HG03139 (cell line): ENCODE results near the gene SLC22A14.
"Not testable (repeated sequence)": the region's sequence is repeated elsewhere in the genome, so short reads cannot be mapped to it uniquely, and the experiment has no call there.

Source experiments
- ATAC-seq: cut with Tn5 transposase; IDR thresholded peaks from one replicate; pipeline ENCODE4 v1.9.1; 2021; ENCODE audit not compliant: unreplicated experiment

SLC22A14 gene

DNA sequence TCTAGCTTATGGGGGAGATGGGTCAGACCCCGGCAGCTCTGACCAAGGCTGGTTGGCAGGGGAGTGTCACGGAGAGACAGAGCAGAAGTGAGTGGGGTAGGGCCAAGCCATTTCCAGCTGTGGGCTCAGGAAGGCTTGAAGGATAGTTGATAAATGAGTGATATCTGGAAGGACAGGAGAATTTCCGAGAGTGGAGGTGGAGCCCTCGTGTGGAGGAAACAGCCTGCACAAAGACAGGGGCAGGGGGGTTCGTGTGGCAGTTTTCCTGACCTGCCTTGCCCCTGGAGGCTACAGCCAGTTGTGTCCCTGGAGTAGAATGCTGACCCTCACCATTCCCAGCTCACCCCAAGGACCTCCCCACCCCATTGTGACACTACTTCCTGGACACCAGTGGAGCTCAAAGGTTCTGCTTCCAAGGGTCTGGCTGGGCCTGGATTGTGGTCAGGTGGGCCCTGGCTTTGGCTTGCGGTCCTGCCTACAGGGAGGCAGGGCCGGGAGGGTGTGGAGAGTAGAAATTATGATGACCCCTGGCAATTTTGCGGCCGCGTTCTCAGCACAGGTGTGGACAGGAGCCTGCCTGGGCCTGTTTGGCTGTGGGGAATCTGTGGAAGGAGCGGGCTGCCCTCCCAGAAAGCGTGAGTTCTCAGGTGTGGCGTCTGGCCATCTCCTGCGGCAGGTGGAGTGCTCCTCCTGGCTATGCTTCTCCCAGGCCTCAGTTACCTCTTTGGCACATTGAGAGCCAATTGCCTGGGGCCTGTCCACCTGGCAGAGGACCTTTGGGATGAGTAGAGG, at the start of gene SLC22A14:
TSS of gene SLC22A14 (plus strand) at position 400 of the 792 bp plus-strand sequence. CDS start 23,733 bp downstream, outside the sequence.
- ATAC-seq, result no peak

- no peak for ATAC-seq
These were observed 49.4 kb upstream of the SLC22A14 start for GRCh38 chr3:38232701-38233100.

DNA sequence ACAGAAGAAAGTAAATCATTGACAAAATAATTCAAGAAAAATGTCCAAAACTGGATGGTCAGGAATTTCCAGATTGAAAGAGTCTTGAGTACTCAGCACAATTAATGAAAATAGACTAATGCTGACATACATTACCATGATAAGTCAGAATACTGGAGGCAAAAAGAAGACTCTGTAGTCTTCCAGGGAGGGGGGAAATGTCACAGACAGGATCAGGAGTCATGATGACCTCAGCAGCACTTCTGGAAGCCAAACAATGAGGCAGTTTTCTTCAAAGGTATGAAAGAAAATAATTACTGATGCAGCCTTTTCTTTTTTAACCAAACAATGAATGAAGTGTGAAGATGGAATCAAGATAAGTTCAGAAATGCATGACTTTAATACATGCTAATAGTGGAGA, 46.6 kb upstream of the SLC22A14 start:
- ATAC-seq, result no peak

- no peak for ATAC-seq
These were observed 43.6 kb upstream of the SLC22A14 start for GRCh38 chr3:38238416-38239008.

DNA sequence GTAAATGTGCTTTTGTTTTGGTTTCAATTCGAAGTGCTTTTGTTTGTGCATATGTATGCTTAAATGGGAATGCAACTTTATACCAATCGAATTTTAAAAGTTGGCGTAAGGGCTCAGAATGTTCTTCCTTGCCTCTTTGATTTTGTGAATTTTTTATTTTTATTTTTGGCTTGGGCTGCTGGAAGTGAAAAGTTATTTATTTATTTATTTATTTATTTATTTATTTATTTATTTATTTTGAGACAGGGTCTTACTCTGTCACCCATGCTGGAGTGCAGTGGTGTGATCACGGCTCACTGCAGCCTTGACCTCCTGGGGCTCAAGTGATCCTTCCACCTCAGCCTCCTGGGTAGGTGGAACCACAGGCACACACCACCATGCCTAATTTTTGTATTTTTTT, 39.3 kb upstream of the SLC22A14 start:
- not testable (repeated sequence) for ATAC-seq

- no peak for ATAC-seq
These were observed 36.2 kb upstream of the SLC22A14 start for GRCh38 chr3:38245930-38246329.

DNA sequence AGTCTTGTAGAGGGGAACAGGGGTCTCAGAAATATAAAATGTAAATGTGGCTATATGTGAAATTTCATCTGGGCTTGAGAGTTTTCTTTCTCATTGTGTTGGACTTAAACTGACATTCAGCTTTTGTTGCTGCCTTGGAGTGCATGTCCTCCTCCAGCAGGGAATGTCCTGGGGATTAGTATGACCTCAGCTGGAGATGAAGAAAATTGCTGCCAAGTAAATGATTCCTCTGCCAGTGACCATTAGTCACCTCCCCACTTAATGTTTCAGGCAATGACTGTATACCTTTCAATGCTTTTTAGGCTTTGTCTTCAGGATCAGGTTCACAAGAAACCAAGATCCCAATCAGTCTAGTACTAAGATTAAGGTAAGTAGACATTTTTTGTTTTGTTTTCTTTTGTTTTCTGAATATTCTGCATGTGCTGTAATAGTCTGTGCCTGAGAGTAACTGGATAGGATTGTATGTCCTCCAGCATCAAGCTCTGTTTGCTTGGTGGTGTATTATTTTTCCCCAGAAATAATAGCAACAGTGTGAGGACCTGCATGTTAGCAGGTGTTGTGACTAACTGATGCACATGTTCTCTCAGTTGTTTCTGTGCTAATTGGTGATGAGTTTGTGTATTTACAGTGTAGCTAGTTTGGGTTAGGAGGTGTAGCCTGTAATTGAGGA, 34.6 kb upstream of the SLC22A14 start:
- ATAC-seq, result no peak

DNA sequence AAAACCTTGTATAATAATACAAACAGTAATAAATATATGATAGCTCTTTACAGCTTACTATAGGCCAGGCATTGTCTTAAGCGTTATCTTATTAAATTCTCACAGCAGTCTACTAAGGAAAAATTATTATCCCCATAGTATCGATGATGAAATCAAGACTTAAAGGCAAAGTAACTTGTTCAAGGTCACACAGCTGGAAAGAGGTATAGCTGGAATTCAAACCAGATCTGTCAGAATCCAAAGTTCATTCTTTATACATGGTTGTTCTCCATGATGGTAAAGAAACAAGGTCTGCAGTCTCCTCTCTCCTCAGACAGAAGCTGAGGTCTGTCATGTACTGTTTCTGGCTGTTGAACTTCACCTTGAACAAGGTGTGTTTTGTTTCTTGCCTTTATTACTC, 31.9 kb upstream of the SLC22A14 start:
- ATAC-seq, result no peak

GRCh38 chr3:38251197-38251596, 30.9 kb upstream of the SLC22A14 start:
- ATAC-seq, result no peak

DNA sequence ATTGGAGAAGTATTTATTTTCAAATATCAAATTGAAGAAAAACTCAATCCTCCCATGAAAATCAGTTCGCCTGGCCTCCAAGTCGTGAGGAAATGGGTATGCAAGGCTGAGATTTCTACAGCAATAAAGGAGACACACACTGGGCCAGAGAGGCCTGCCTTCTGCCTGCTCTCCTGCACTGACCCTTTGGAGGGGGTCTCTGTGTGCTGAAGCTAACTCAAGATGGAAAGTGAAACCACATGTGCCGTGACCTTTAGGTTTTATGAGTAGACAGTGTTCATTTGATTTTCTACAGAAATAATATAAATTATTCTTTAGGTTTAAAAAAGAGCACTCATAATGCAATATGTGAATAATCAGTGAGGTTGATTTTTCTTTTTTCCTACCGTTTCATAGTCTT, 28.4 kb upstream of the SLC22A14 start:
- ATAC-seq, result no peak

GRCh38 chr3:38254872-38255271, 27.2 kb upstream of the SLC22A14 start:
- ATAC-seq, result no peak

- ATAC-seq, result no peak
These were observed 26.5 kb upstream of the SLC22A14 start for GRCh38 chr3:38255627-38256026.

DNA sequence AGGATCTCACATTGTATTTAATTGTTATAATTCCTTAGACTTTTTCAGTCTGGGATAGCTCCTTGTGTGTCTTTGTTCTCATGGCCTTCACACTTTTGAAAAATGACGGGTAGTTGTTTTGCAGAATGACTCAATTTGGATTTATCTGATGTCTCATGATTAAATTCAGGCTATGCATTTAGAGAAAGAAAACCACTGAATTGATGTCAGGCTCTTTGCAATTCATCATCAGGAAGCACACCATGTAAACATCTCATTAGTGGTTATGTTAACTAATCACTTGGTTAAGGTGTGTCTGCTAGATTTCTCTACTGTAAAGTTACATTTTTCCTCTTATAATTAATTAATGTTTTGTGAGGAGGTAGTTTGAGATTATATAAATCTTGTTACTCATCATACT, 24.5 kb upstream of the SLC22A14 start:
- no peak for ATAC-seq

- no peak for ATAC-seq
These were observed 21.6 kb upstream of the SLC22A14 start for GRCh38 chr3:38260474-38260873.

DNA sequence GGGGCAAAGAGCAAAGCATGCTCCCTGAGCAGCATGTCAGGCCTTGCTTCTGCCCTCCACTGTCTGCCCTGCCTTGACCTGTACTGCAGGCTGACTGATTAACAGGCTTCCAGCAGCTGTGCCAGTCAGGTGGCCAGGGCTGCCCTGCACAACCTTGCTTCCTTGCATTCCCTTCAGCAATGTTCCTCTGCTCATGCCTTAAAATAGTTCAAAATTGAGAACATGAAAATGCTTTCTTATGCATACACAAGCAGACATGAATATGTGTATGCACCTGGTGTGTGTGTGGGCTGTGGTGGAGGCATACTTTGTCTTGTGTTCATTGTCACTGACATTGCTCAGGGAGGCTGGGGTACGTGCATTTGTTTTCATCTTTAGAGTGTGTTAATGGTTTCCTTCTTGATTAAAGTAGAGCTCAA, 17.7 kb upstream of the SLC22A14 start:
- ATAC-seq, result no peak

DNA sequence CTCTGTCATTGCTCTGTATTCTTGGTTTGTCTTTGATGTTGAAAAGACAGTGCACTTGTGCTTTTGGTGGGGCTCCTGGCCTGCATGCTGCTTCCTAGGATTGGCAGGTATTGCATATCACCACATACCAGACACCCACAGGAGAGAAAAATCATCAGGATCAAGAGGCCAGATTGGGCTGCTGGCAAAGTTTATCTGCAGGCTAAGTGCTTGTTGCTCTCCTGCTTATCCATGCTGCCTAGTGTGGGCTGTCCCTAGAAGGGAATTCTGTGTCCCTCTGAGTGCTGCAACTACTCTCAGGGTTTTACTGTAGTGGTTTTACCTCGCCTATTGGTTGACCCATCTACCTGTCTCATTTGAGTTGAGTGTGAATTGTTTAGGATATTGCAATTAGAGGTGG, 17.3 kb upstream of the SLC22A14 start:
- no peak for ATAC-seq

GRCh38 chr3:38265604-38266307, 16.3 kb upstream of the SLC22A14 start, which contains the start of gene SLC22A13:
SLC22A13 (plus strand) TSS chr3:38265812; CDS start chr3:38265861, 49 bp downstream.
- ATAC-seq, result no peak

- ATAC-seq, result no peak
These were observed 15.3 kb upstream of the SLC22A14 start for GRCh38 chr3:38266810-38267209.

GRCh38 chr3:38267662-38268061, 14.4 kb upstream of the SLC22A14 start:
- ATAC-seq, result no peak

DNA sequence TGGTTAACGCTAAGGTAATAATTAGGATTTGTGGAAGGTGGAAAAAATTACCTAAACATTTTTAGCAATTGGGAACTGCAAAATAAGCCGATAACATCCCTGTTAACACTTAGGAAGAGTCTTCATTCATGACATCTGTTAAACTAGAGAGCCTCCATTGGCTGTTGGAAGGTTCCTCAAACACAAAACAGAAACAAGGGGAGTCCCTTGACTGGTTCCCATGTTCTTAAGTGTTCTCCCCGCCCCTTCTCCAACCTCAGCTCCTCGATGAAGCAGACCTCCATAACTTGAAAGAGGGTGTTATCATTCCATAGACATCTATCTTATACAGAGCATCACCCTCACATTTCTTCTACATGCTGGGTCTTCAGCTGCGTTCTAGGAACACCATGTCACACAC, 14.0 kb upstream of the SLC22A14 start:
- ATAC-seq, result no peak

GRCh38 chr3:38268522-38268921, 13.6 kb upstream of the SLC22A14 start:
- ATAC-seq, result no peak
